Measurements from ENCODE around the gene CCT4.
"Not testable (repeated sequence)": the region's sequence is repeated elsewhere in the genome, so short reads cannot be mapped to it uniquely, and the experiment has no call there.

CCT4 gene

GRCh38 chr2:61888267-61889055 lies at the start of gene CCT4:
Gene CCT4 (minus strand): TSS chr2:61888656. CDS start chr2:61888507, 149 bp downstream.
- DNase-seq: peak in 54 of 56 donors; percentile 40 to 97 (median 86)

GRCh38 chr2:61937886-61938285 lies 49.4 kb upstream of the CCT4 start:
- no peak for DNase-seq

- no peak for DNase-seq
These were observed 48.6 kb upstream of the CCT4 start for GRCh38 chr2:61937098-61937497.

- no peak for DNase-seq
These were observed 40.5 kb upstream of the CCT4 start for GRCh38 chr2:61928826-61929461.

GRCh38 chr2:61926531-61927477 lies 38.3 kb upstream of the CCT4 start:
- DNase-seq: no peak

- DNase-seq: no peak
These were observed 36.6 kb upstream of the CCT4 start for GRCh38 chr2:61924895-61925663.

- no peak for DNase-seq
These were observed 34.3 kb upstream of the CCT4 start for GRCh38 chr2:61922714-61923113.

GRCh38 chr2:61920548-61920947 lies 32.1 kb upstream of the CCT4 start:
- no peak for DNase-seq

- not testable (repeated sequence) for DNase-seq
These were observed 26.3 kb upstream of the CCT4 start for GRCh38 chr2:61914794-61915193.

- DNase-seq: no peak
These were observed 23.1 kb upstream of the CCT4 start for GRCh38 chr2:61911510-61911909.

- DNase-seq: no peak
These were observed 22.1 kb upstream of the CCT4 start for GRCh38 chr2:61910603-61911002.

- no peak for DNase-seq
These were observed 20.7 kb upstream of the CCT4 start for GRCh38 chr2:61909116-61909515.

GRCh38 chr2:61906186-61906470 lies 17.7 kb upstream of the CCT4 start:
- no peak for DNase-seq

- DNase-seq: peak; percentile 9 to 91 (median 78)
These were observed 17.1 kb upstream of the CCT4 start, which contains the start of gene COMMD1 for GRCh38 chr2:61905372-61906185. Gene COMMD1 (plus strand): TSS chr2:61905674. CDS start chr2:61905679, 5 bp downstream.

- no peak for DNase-seq
These were observed 11.8 kb upstream of the CCT4 start for GRCh38 chr2:61900281-61900680.

GRCh38 chr2:61898810-61899209 lies 10.4 kb upstream of the CCT4 start:
- DNase-seq: peak in 3 of 56 donors; percentile 3 to 30 (median 8)

GRCh38 chr2:61887717-61888266 lies 664 bp downstream of the CCT4 start:
- DNase-seq: peak in 16 of 56 donors; percentile 5 to 59 (median 34)

GRCh38 chr2:61885896-61886603 lies 2.4 kb downstream of the CCT4 start:
- DNase-seq: no peak

- DNase-seq: no peak
These were observed 5.6 kb downstream of the CCT4 start for GRCh38 chr2:61882850-61883249.

All from nucleus accumbens (tissue), 56 donors.